Stimulated activated CD4-positive, alpha-beta T cell treated with anti-CD3 and anti-CD28 coated beads, Interleukin-12 subunit alpha, Interleukin-12 subunit beta, amount 100 ng/mL, for 48 hours (primary cell): ENCODE data around the gene DBF4B.

Experiments
- DNase-seq, 3 donors: peaks; one replicate each; pipeline ENCODE4 v3.0.0-alpha.2; 2020; ENCODE audit warnings: low read depth in 2 of 3, low spot score in 1 of 3

Gene DBF4B

GRCh38 chr17:44796731-44797130 is 88.3 kb downstream of the DBF4B start:
- DNase-seq: no peak

DNA sequence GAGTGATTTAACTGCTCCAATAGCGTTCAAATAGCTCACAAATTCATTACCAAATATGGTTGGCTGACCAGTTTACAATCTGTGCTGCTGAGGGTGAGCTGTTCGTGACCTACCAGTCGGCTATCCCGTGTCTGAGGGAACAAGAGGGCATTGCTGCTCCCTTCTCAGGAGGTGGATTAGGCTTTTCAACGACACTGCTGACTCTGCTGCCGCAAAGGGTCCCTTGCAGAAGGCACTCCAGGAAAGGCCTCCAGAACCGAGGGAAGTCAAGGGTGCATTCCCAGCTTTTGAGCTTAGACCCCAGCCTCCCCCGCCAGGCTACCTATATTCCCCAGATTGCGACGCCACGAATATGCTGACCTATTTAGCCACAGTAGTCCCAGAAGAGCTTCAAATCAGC is 89.3 kb downstream of the DBF4B start:
- DNase-seq: no peak

DNA sequence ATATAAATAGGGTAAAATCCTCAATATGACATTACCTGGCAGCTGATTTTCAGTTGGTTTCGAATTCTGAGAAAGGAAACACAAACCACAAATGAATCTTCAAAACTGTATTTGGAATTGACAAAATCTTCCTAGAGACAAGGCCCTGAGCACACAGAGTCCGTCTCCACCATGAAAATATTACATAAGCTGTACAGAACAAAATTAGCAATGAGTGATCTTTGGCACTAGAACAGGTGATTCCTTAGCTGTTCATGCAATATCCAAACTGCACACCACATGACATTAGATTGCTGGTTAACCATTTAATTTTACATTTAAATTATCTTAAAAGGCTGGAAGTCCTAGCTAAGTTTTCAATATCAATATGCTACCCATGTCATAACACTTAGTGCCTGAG is 89.9 kb downstream of the DBF4B start:
- DNase-seq: no peak
